Raji (cell line): ENCODE results near the gene PPIP5K1.

ENCODE experiments used
- POLR2A ChIP-seq: IDR thresholded peaks from 2 replicates; pipeline ENCODE4 v1.6.1; 2011; ENCODE audit warnings: low read depth, low read length, control low read depth; ENCODE audit not compliant: insufficient read depth

PPIP5K1 gene

DNA sequence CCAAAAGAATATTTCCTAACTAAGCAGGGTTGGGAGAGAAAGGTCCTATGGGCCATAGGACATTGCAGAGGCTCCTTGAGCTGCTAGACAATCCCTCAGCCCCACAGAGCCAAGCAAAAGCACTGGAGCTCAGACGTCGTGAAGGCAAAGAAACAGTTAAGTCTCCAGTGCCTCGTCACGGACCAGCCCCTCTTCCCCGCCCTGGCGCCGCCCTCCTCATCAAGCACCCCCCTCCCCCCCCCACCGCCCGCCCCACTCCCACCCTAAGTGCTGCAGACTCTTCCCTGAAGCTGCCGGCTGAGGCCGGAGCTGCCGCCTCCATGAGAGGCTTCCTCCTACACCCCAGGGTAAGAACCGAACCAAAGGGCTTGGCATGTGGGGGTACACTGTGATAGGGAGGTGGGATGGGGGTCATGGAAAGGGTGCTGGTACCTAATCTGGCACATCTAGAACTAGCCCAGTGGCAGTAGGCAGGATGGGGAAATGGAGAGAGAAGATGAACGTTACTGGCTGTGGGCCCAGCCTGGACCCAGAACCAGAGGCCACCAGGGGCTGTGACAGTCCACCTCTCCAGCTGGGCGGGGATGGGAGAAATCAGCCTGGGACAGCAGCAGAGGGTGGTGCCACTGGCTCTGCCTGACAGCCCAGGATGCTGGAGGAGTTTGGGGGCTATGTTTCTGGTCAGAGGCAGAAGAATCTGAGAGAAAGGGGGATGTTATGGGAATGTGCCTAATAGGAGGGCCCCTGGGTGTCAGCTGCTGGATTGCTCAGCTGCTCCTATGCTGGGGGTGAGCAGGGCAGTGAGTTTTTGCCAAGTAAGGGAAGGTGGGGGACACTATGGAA is 72.4 kb downstream of the PPIP5K1 start, which contains the start of gene MAP1A:
Gene MAP1A (plus strand): TSS at position 255 of the 843 bp plus-strand sequence. CDS start 3,866 bp downstream, outside the sequence.
- no peak for TF ChIP-seq POLR2A

DNA sequence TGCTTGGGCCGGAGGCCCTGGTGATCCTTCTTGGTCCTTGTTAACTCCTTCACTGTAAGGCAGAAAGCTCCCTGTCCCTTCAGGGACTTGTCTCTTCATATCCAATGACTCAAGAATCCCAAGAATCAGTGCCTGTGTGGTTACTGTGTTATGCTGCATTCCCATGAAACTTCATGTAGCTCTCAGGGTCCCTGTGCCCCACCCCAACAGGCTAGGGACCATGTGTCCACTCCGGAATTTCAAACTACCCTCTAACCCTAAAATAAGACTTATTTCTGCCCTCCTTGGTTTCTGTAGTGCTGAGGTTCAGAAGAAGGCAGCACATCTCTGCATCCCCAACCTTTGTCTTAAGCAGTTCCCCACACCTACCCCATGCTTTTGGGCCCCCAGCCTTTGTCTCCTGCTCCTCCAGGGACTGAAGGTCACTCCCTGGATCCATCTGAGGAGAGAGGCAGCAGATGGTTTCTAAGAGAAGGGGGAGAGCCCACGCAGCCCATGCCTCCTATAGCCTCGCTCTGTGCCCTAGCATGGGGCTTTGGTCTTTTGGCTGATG is 73.1 kb downstream of the PPIP5K1 start:
- TF ChIP-seq POLR2A, result no peak

- TF ChIP-seq POLR2A, result no peak
These were observed 73.8 kb downstream of the PPIP5K1 start for GRCh38 chr15:43516185-43516584.

DNA sequence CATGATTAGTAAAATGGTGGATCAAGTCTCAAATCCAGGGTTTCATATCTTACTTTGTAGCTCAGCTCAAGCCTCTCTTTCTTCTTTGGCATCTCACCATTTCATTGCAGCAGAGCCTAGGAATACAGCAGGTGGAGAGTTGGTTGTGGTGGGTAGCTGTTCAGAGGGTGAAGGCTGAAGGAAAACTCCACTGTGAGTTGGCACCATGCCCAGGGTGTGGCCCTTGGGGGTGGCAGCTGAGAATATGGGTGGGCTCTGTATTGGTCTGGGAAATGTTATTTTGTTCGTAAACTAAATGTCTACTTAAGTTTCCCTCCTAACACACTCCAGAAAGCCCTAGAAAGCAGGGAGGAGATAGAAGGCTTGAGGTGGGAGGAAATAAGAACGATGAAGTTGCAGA is 74.3 kb downstream of the PPIP5K1 start:
- TF ChIP-seq POLR2A, result no peak

DNA sequence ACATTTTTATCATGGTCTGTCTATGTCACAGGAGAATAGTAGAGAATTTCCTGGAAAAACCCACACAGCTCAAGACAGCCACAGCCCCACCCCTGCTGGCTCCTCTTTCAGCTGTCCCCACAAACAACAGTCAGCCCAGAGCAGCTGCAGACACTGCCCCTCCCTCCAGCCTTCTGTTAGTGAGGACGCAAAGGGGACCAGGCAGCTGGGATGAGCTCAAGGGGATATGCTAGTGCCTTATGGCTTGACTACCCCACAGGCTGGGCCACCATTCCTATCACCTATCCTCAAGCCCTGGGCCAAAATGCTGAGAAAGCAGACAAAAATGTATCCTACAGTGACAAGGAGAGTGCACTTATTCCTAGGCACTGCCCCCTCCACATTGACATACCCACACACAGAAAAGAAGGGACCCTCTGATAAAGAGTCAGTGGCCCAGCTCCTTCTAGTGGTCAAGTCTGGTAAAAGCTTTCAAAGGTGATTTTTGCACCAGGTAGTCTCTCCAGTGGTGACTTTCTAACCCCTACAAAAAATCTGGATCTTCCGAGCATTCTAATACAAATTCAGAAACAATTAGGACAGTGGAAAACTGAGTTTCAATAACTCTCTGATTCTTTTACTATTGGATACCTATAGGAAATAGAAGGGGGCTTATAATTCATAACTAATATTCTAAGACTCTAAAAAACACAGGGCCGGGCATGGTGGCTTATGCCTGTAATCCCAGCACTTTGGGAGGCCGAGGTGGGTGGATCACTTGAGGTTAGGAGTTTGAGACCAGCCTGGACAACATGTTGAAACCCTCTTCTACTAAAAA is 75.6 kb downstream of the PPIP5K1 start:
- TF ChIP-seq POLR2A, result no peak

GRCh38 chr15:43513550-43513949 is 76.5 kb downstream of the PPIP5K1 start:
- no peak for TF ChIP-seq POLR2A

GRCh38 chr15:43511012-43511885 is 78.8 kb downstream of the PPIP5K1 start:
- TF ChIP-seq POLR2A, result no peak; the same call in 1 of the 2 replicates

DNA sequence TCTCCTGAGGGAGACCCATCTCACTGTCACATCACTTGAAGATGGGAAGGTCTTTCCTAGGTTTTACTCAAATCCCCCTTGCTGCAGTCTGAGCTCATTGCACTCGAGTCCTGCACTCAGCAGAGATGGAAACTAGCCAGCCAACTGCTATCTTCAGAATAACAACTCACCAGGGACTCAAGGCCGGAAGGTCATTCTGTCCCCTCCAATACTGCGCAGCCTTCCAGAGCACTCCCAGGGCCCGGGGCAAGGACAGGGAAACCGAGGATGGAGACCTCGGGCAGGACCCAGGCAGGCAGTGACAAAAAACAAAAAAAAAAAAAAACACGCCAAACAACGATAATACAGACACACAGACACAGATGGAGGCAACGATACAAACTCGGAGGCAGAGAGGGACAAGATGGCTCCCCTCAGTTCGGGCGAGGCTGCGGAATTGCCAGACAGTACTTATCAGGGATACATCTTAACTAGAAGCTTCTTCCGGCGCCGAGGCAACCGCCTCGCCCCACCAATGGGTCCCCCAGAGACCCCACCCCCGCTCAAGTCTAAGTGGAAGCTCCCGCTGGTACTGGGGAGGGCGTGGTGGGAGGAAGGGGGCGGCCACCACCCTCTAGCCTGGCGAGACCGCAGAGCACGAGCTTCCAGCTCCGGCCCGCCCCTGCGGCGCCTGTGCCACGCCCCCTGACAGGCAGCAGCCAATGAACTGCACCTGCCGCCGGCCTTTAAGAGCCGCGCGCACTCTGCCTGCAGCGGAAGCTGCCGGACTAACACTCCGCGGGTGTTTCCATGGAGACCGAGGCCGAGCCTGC is 79.6 kb downstream of the PPIP5K1 start:
- peak; percentile 57 for TF ChIP-seq POLR2A

DNA sequence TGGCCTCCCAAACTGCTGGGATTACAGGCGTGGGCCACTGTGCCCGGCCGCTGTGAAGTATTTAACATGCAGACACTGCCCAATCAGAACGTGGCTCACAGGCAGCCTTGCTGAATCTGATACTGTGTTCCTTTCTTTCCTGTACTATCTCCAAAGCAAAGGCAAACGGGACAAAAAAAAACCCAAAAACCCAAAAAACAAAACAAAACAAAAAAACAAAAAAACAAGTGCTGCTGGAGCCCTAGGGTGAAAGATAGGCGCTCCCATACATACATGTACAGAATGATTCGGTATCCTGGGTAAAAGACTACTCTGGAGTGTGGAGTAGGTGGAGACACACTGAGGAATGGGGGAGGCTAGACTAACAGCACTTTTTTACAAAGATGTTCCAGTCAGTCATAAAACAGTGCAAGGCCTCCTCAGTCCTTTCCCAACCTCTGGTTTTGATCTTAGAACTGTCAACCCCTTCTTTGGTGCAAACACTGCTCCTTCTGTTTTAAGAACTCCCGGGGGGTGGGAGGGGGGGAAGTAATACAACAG is 80.3 kb downstream of the PPIP5K1 start:
- TF ChIP-seq POLR2A, result no peak

- TF ChIP-seq POLR2A, result no peak
These were observed 80.9 kb downstream of the PPIP5K1 start for GRCh38 chr15:43508991-43509659.

DNA sequence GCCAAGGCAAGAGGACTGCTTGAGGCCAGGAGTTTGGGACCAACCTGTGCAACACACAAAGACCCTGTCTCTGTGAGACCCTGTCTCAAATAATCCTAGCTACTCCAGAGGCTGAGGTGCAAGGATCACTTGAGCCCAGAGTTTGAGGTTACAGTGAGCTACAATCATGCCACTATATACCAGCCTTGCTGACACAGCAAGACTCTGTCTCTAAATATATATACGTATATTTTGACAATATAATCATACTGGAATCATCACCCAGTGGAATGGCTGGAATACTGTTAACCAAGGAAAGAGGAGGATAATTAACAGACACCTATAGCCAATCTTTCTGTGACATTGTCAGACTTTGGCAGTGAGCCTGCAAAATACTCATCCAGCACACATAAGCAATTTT is 81.6 kb downstream of the PPIP5K1 start:
- TF ChIP-seq POLR2A, result no peak

DNA sequence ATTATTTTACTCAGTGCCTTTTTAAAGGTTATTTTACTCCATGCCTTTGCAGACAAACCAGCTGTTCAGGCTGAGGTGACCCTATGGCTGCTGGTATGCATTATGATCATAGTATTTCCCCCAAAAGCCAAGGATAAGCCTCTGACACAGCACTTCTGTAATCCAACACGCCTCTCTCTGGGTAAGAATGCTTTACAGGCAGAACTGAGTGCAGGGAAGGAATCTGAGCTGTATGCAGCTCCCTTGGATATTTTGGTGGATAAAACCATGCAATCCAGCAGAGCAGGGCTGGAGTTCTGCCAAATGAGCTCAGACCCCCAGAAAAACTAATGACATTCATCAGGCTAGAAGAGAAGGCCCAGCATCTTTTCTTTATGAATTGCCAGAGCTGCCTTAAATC is 84.3 kb downstream of the PPIP5K1 start:
- TF ChIP-seq POLR2A, result no peak

GRCh38 chr15:43499635-43500034 is 90.4 kb downstream of the PPIP5K1 start:
- TF ChIP-seq POLR2A, result no peak
